PFSK-1 (cell line): ENCODE measurements around the gene KRT4.

Experiments used
- FOXP2 ChIP-seq: optimal IDR thresholded peaks from 2 replicates; pipeline ENCODE3; 2011; ENCODE audit warnings: borderline replicate concordance, control low read depth, inconsistent platforms; ENCODE audit not compliant: insufficient read depth; ENCODE audit errors: extremely low read length, extremely low read depth
- POLR2AphosphoS5 ChIP-seq: IDR thresholded peaks from 2 replicates; pipeline ENCODE4 v1.6.1; 2012; ENCODE audit warnings: low read depth, mild to moderate bottlenecking, control low read depth, low read length, moderate library complexity
- REST ChIP-seq, 2 experiments: IDR thresholded peaks; 2 replicates each; pipeline versions ENCODE4 v1.6.1 to v1.8.0; 2011 to 2012; ENCODE audit warnings: low read depth in 2 of 2, low read length in 2 of 2, control low read depth in 1 of 2, inconsistent platforms in 1 of 2, mild to moderate bottlenecking in 1 of 2, moderate library complexity in 1 of 2; ENCODE audit not compliant: insufficient read depth in 1 of 2
- SIN3A ChIP-seq: IDR thresholded peaks from 2 replicates; pipeline ENCODE4 v1.6.1; 2012; ENCODE audit warnings: mild to moderate bottlenecking, low read length, moderate library complexity, borderline replicate concordance; ENCODE audit not compliant: insufficient read depth
- TAF1 ChIP-seq: IDR thresholded peaks from 2 replicates; pipeline ENCODE4 v1.6.1; 2012; ENCODE audit warnings: low read length, control low read depth, borderline replicate concordance; ENCODE audit not compliant: insufficient read depth

The KRT4 gene

GRCh38 chr12:52847335-52848102 lies 33.6 kb upstream of the KRT4 start:
- TF ChIP-seq TAF1 (no peak), SIN3A (no peak), POLR2AphosphoS5 (no peak), REST (IDR thresholded peaks at IDR 0.05; ENCODE audit: insufficient read depth in 1 of 2, low read depth in 2 of 2, low read length in 2 of 2) (no peak)

- TF ChIP-seq REST (IDR thresholded peaks at IDR 0.05; ENCODE audit: insufficient read depth in 1 of 2, low read depth in 2 of 2, low read length in 2 of 2) = no peak
- TF ChIP-seq POLR2AphosphoS5 = no peak
- no peak for TF ChIP-seq SIN3A
- TF ChIP-seq TAF1 = no peak
- TF ChIP-seq FOXP2 = no peak
Measured at GRCh38 chr12:52846356-52846970, 32.5 kb upstream of the KRT4 start.

DNA sequence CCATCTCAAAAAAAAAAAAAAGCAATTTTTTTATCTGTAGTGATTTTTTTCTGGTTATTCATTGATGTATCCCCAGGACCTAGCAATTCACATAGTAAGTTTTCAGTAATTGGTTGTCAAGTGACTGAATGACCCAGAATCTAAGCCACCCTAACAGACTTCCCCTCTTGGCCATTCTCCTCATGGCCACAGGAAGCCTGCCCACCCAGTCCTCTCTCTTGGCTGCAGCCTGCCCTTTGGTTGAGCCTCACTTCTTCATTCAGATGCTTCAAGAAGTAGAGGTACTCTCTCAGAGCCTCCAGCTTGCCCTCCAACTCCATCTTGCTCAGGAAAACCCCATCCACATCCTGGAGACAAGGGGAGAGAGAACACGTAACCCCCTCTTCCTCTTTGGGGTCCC lies 32.0 kb upstream of the KRT4 start:
- TF ChIP-seq SIN3A (no peak), POLR2AphosphoS5 (no peak), FOXP2 (no peak), TAF1 (no peak), REST (IDR thresholded peaks at IDR 0.05; ENCODE audit: insufficient read depth in 1 of 2, low read depth in 2 of 2, low read length in 2 of 2) (no peak)

DNA sequence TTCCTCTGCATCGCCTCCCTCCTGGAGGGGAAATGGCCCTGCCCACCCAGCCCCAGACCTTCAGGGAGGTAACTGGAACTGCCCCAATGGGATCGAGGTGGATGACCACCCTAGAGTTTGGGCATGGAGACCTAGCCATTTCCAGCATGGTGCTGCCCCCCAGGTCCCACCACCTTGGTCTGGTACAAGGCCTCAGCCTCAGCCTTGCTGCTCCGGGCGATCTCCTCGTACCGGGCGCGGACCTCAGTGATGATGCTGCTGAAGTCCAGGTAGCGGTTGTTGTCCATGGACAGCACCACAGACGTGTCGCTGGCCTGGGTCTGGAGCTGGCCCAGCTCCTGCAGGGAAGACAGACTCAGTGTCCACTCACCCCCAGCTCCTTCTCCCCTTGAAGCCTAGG lies 30.5 kb upstream of the KRT4 start:
- TF ChIP-seq POLR2AphosphoS5 = no peak
- TF ChIP-seq REST (IDR thresholded peaks at IDR 0.05; ENCODE audit: insufficient read depth in 1 of 2, low read depth in 2 of 2, low read length in 2 of 2) = no peak
- no peak for TF ChIP-seq TAF1
